GM21786 (cell line): Measurements from ENCODE around the gene FOSB.

Experiments used
- ATAC-seq: cut with Tn5 transposase; IDR thresholded peaks from one replicate; pipeline ENCODE4 v1.9.1; 2021; ENCODE audit not compliant: unreplicated experiment

The FOSB gene

DNA sequence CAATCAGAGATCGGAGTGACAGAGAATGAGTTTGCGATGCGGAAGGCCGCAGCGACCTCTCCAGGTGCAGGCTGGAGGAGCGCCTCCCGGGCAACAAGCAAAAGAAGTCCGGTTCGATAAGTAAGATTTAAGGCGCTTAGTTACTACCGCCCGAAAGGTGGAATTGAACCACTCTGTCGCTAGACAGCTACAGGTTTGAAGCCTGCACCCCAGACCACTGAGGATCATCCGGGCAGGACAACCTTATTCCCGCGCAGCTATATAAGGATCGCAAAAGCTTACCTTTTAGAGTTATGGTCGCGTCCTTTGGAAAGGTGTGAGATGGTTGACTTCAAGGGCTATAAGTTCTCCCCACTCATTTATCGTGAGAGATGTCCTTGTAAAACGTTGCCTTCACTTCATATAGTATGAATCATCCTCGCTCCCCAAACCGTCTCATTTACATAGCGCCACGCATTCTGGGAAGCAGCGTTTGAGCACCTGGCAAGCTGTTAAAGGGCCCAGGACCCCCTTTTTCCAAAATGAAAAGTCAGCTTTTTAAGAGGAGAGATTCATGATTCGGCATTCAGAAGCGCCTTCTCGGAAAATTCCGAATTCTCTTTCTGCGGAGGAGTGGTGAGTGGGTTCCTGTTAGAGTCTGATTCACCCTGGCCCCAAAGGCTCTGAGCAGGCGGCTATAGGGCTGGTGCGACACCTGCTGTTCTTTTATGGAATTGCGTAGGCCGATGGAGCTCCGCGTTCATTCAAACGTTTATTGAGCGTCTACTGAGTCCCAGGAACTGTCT is 10.8 kb downstream of the FOSB start:
- ATAC-seq, result peak; percentile 76

DNA sequence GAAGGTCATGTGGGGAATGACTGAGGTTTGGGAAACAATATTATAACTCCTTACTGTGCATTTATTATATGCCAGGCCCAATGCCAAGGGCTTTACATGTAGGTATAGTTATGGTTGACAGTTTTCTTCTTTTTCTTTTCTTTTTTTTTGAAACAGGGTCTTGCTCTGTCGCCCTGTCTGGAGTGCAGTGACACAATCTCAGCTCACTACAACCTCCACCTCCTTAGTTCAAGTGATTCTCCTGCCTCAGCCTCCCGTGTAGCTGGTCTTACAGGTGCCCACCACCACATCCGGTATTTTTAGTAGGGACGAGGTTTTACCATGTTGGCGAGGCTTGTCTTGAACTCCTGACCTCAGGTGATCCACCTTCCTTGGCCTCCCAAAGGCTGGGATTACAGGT is 15.2 kb downstream of the FOSB start:
- ATAC-seq, result no peak

DNA sequence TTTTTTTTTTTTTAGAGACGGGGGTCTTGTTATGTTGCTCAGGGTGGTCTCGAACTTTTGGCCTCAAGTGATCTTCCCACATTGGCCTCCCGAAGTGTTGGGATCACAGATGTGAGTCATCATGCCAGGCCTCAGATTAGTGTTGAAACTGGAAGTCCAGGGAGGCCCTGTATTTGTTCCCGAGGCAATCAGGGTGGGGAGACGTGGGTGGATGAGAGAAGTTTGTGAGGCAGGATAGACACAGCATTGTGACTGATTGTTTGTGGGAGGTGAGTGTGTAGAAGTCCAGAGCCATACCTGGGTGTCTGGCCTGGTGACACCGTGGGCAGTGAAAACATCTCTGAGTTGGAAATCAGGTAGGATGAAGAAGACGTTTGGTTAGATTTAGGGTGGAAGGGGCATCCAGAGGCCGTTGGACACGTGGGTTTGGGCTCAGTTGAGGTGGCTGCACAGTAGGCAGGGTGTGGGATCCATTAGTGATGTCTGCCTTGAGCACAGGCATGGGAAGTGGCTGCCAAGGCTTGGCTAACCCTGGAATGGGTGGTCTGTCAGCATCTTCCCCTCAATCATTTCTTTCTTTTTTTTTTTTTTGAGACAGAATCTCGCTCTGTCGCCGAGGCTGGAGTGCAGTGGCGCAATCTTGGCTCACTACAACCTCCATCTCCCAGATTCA is 16.6 kb downstream of the FOSB start:
- no peak for ATAC-seq

DNA sequence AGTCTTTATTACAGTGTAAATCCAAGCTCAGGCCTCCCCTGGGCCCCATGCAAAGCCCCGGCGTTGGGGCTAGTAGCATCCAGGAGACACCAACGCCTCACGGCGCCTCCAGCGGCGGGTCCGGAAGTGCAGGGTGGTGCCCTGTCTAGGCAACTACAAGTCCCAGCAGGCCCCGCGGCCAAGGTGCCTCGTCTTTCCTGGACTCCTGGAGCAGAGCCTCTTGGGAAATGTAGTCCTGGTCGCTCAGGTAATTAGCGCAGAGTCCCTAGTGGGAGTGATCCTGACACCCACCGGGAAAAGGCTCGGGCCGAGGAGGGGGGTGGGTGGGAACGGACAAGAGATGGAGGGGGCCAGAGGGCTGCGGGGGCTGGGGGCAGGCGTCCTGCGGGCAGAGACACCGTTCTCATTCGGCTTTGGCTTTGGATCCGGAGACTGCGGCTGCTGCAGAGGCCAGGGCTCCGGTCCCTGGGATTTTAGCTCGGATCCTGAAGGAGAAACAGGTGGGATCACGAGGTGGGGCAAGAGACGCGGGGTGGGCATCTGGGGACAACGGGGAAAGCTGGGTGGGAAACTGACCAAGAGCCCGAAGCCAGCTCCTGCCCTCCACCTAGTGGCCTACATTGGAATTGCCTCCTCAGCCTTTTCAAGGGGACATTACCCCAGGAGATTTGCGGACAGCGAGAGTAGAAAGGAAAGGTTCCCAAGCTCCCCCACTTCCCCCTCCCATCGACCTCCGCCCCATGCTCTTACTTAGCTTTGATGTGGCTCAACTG is 17.7 kb downstream of the FOSB start:
- peak; percentile 88 for ATAC-seq

DNA sequence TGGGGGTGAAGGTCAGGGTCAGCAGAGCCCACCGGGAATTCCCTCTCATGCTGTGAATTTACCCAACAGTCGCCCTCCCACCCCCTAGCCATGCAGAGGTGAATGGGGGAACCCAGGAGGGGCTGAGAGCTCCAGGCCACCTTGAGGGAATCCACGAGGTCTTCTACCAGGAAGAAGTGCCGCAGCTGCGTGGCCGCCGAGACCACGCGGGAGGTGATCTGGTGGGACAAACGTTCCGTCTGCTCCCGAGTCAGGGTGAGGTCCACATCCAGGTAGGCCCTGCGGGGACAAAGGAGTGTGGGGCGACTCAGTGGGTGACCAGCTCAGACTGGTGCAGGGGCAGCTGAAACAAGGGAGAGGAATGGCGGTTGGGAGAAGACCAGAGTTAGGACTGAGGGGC is 20.9 kb downstream of the FOSB start:
- no peak for ATAC-seq

DNA sequence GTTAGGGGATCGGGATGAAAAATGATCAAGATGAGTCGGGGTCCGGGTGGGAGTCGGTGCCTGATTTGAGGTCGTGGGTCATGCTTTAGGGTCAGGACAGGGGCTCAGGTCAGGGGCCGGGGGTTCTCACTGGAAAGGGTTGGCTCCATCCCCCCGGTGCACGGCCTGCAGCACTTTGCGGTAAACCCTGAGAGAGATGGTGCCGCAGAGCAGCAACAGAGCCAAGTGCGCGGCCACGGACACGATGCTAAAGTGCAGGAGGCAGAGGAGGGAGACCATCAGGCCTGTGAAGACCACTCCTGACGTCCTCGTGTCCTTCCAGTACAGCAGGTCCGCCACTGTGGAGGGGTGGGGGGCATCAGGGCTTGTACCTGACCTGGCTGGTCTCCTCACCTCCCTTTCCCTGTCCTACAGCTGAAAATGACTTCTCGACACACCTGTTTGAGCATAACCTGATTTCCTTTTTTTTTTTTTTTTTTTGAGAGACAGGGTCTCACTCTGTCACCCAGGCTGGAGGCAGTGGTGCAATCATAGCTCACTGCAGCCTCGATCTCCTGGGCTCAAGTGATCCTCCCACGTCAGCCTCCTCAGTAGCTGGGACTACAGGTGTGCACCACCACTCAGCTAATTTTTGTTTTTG is 21.5 kb downstream of the FOSB start:
- no peak for ATAC-seq

DNA sequence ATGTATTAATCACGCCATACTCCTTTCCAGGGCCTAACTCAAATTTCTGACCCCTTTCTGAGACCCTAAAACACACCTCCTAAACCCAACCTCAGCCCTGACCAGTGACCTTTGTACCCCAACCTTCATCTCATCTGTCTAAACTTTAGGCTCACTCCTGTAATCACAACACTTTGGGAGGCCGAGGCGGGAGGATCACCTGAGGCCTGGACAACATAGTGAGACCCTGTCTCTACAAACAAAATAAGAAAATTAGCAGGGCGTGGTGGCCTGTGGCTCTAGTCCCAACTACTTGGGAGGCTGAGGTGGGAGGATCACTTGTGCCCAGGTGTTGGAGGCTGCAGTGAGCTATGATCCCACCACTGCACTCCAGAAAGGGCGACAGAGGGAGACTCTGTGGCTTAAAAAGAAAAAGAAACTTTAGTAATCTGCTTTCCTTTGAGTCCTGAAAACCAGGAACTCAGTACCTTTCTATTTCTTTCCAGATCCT is 24.4 kb downstream of the FOSB start:
- no peak for ATAC-seq

DNA sequence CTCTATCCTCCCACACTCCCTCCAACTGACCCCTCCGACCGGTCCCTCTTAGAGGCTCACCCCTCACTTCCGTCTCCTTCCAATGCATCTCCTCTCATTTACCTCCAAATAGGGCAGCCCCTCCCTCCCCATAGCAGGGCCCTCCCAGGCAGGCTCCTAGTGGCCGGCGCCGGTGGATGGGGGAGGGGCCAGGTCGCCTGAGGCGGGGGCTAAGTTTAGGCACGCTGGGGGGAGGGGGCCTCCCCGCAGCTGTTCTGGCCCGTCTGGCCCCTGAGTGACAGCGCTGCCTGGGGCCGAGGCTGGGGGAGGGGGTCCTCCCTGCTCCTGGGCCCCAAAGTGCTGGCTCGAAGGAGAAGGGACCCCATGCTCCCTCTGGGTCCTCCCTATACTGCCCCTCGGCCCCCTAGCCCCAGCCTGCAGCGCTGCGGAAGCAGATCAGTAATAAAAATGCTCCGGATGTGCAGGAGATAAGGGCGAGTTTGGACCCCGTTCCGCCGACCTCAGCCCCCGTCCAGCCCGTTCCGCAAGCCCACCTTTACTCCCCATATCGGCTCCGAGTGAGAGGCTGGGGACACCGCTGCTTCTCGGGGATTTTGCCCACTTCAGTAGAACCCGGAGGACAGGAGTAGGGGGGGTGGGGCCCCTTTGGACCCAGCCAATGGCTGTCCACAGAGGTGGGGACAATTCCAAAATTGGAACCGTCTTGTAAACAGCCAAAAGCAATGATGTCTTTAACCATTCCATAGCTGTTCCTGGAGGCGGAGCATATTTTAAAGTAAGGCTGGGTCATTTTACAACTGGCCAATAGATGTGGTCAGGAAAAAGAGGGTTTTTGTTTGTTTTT is 25.1 kb downstream of the FOSB start:
- ATAC-seq, result no peak

DNA sequence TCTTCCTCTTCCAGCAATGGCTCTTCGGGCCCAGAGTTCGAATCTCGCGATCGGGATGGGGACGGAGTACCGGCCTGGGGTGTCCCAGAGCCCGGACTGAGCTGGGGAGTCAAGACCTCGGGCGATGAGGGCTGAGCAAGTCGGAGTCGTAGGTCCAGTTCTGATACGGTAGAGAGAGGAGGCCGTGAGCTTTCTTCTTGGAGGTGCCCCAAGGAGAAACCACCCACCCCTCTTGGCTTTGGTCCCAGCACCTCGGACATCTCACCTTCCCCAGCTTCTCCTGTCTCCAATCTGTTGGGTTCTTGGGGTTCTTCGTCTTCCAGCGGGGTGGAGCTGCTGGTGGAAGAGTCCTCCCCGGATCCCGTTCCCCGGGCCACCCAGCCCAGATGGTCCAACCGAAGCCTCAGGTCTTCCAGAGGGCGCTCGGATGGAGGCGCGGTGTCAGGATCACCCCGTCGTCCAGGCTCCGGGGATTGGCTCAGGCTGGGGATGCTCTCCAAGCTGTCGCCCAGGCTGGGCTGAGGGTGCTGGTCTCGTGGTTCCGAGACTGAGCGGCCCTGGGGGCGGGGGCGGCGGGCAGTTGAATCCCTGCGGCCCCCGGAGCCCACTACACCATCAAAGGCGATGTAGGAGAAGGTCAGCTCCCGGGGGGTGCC is 26.6 kb downstream of the FOSB start:
- ATAC-seq, result no peak

DNA sequence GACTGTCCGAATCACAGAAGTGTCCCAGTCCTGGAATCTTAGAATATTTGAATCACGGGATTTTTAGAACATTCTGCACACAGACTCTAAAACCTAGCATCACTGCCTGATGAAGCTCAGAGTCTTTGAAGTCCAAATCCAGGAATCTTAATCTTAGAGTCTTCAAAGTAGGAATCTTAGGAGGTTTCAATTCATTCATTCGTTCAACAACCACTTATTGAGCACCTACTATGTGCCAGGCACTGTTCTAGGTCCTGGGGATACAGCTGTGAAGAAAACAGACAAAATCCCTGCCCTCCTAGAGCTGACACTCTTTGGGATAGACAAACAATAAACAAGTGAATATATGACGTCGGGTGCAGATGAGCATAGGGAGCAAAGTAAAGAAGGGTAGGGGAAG is 27.4 kb downstream of the FOSB start:
- ATAC-seq, result no peak

DNA sequence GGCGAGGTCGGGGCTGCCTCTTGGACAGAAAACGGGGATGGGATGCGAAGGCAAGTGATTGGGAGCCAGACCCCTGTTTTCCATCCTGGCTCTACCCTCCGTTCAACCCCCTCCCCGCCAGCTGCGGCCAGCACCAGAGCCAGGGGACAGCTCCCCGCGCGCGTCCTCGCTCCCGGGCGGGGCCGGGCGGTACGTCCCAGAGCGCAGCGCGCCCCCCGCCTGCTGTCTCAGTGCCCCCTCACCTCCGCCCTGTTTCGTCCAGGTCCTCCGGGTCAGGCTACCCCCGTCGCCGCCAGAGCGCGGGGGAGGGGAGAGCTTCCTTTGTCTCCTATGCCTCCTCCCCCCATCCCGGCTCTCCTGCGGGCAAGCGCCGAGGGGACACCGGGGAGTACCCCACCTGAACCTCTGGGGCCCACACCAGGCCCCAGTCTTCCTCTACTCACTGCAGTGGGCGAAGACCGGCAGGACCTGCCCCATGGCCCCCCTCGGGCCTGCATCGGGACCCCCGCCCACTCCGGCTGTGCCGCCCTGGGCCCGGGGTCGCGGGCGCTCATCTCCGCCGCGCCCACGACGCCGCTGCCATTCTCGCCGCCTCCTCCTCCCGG is 28.7 kb downstream of the FOSB start:
- ATAC-seq, result no peak

DNA sequence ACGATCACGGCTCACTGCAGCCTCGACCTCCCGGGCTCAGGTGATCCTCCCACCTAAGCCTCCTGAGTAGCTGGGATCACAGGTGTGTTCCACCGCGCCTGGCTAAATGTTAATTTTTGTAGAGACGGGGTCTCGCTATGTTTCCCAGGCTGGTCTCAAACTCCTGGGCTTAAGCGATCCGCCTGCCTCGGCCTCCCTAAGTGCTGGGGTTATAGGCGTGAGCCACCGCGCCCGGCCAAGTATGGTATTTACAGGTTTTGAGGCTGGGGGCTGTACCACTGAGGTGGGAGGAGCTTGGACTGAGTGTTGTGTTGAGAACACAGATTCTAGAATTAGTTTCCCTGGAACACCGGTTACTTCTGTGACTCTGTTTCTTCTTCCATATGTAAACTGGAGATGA is 30.0 kb downstream of the FOSB start:
- ATAC-seq, result no peak

DNA sequence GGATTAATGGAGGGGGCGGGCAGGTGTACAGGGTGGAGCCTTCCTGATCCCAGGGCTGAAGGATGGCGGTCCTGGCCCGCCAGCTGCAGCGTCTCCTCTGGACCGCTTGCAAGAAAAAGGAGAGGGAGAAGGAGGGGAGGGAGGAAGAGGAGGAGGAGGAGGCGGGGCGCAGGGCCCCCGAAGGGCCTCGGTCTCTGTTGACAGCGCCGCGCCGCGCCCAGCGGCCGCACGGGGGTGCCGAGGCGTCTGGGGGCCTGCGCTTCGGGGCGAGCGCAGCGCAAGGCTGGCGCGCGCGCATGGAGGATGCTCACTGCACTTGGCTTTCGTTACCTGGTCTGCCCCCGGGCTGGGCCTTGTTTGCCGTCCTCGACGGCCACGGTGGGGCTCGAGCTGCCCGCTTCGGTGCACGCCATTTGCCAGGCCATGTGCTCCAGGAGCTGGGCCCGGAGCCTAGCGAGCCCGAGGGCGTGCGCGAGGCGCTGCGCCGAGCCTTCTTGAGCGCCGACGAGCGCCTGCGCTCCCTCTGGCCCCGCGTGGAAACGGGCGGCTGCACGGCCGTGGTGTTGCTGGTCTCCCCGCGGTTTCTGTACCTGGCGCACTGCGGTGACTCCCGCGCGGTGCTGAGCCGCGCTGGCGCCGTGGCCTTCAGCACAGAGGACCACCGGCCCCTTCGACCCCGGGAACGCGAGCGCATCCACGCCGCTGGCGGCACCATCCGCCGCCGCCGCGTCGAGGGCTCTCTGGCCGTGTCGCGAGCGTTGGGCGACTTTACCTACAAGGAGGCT is 30.8 kb downstream of the FOSB start, which contains the start of gene PPM1N:
Gene PPM1N, plus strand, starts transcription at position 33 of the 785 bp plus-strand sequence. Its CDS starts 30 bp downstream, at position 63.
- ATAC-seq, result no peak

DNA sequence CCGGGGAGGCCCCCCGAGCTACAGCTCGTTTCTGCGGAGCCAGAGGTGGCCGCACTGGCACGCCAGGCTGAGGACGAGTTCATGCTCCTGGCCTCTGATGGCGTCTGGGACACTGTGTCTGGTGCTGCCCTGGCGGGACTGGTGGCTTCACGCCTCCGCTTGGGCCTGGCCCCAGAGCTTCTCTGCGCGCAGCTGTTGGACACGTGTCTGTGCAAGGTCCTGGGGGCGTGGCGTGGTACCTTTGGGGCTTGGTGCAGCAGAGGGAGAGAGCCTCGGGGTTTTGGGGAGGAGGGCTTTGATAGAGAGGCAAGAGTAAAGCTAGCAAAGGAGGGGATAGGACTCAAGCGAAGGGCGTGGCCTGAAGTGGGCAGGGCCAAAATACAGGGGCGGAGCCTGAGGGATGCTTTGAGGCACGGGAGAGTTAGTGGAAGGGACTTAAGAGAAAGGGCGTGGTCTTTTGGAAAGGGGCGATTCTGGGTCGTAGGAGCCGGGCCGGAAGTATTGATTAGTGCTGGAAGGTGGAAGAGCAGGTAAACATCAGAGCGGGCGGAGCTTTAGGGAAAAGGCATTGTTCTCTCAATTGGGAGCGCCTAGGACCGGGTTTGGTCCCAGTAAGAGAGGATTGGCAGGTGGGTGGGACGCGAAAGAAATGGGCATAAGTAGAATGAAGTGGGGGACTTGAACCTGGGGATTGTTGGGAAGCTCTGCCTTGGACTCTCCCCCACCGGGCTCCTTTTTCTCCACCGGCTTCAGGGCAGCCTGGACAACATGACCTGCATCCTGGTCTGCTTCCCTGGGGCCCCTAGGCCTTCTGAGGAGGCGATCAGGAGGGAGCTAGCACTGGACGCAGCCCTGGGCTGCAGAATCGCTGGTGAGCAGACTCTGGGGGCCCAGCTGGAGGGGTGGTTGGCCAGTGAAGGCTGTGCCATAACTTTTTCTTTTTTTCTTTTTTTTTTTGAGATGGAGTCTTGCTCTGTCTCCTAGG is 31.7 kb downstream of the FOSB start:
- ATAC-seq, result no peak

DNA sequence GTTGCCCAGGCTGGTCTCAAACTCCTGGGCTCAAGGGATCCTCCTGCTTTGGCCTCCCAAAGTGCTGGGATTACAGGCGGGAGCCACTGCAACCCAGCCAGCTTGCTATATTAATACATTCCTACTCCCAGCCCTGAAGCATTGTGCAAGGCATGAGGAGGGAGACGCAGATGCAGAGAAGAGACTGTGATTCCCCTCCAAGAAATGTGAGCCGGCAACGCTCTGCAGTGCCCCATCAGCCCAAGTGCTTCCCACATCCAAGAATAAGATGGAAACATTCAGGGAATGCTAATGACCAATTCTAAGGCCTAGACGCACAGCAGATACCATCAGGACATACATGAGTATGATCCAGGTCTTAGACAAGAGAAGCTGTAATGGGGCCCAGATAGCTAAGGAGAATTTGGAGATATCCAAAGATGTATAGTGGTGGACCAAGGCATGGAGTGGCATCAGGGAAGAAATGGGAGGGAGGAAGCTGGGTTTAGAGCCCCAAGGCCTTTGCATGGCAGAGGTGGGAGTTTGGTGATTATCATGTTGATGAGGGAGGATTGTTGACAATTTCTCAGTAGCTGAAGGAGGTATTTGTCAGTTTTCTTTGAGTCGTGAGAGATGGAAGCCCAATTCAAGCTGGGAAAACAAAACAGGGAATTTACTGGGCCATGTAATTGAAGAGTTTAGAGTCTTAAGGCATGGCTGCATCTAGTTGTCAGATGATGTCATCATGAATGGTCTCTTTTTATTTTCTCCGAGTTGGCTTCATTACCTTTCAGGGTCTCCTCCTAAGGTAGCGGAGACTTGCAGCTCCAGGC is 33.3 kb downstream of the FOSB start:
- no peak for ATAC-seq

DNA sequence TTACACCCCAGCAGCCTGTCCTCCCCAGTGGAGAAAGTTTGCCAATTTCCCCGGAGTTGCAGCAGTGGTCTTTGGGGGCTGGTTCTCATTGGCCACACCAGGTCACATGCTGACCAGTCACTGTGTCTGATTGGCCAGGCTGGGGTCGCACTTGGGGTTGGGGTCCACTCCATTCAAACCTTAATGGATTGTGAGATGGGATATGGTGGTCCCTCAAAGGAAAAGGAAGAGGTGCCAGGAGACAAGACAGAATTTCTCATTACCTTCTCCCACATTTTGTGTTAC is 33.9 kb downstream of the FOSB start:
- ATAC-seq, result no peak

DNA sequence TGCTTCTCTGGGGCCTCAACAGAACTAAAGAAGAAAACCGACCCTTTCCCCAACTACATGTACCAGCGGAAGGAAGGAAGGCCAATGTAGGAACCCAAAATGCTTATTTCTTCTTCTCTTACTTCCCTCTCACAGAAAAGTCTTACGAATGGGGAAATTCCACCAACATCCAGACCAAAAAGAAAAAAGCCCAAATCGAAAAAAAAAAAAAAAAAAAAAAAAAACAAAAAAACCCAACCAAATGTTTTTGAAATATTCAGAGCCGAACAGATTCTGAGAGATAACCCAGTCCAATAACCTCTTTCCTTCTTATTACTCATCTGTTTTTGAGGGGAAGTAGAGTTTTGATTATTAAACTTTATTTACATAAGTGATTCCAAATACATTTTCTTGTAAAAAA is 34.3 kb downstream of the FOSB start:
- no peak for ATAC-seq
